K562 (cell line): ENCODE measurements around the gene SH2D4B. TPM values are rescaled to one million over a fixed set of nuclear protein-coding genes. Genes with fewer than 3 reads are reported as not detected.

ENCODE experiments used
- CBX1 ChIP-seq: sonication (generic); IDR thresholded peaks from 2 replicates; pipeline ENCODE4 v1.6.1; 2016; ENCODE audit warnings: antibody characterized with exemption, low read depth, mild to moderate bottlenecking
- CREBBP ChIP-seq: IDR thresholded peaks from one replicate; pipeline ENCODE4 v1.6.1; 2012; ENCODE audit warnings: low read depth, mild to moderate bottlenecking, control low read depth, inconsistent platforms, low read length
- CTBP1 ChIP-seq: fragments of 450-650 bp; IDR thresholded peaks from 2 replicates; pipeline ENCODE4 v1.6.1; 2016; ENCODE audit warnings: borderline replicate concordance
- HDGF ChIP-seq: fragments of 450-650 bp; IDR thresholded peaks from 2 replicates; pipeline ENCODE4 v1.6.1; 2016
- HNRNPK ChIP-seq: fragments of 200-400 bp; formaldehyde crosslinking; IDR thresholded peaks from one replicate; pipeline ENCODE4 v1.6.1; 2018; ENCODE audit warnings: mild to moderate bottlenecking, low read depth, low read length; ENCODE audit not compliant: poor library complexity, severe bottlenecking
- JUN ChIP-seq, 2 experiments: sonication (generic) in 1 of 2; formaldehyde crosslinking in 1 of 2; IDR thresholded peaks; 2 replicates each; pipeline versions ENCODE4 v1.6.1 to v1.8.0; 2012 to 2022; ENCODE audit warnings: borderline replicate concordance in 2 of 2, mild to moderate bottlenecking in 2 of 2, improper control_type of control experiment in 1 of 2, low read depth in 1 of 2, low read length in 1 of 2, missing genetic modification reagents in 1 of 2
- KAT2B ChIP-seq: IDR thresholded peaks from one replicate; pipeline ENCODE4 v1.6.1; 2012; ENCODE audit warnings: low read depth, mild to moderate bottlenecking, control low read depth, inconsistent platforms, low read length, moderate library complexity
- MTA2 ChIP-seq: fragments of 450-650 bp; IDR thresholded peaks from 2 replicates; pipeline ENCODE4 v1.6.1; 2016; ENCODE audit warnings: low read depth
- POLR3G ChIP-seq: IDR thresholded peaks from 2 replicates; pipeline ENCODE4 v1.6.1; 2011; ENCODE audit not compliant: insufficient read length, insufficient replicate concordance; ENCODE audit errors: extremely low read depth
- SMAD2 ChIP-seq: fragments of 150-350 bp; IDR thresholded peaks from 2 replicates; pipeline ENCODE4 v1.6.1; 2014; ENCODE audit warnings: low read depth, mild to moderate bottlenecking, low read length
- SP1 ChIP-seq: sonication (generic); formaldehyde crosslinking; IDR thresholded peaks from 2 replicates; pipeline ENCODE4 v1.8.1; 2022; ENCODE audit warnings: mild to moderate bottlenecking, missing genetic modification reagents
- SRSF7 ChIP-seq: fragments of 200-400 bp; formaldehyde crosslinking; optimal IDR thresholded peaks from 2 replicates; pipeline ENCODE3; 2017; ENCODE audit warnings: mild to moderate bottlenecking, low read depth, low read length
- ZFP30 ChIP-seq: fragments of 250-450 bp; sonication (Bioruptor Pico); IDR thresholded peaks from 2 replicates; pipeline ENCODE4 v1.8.0; 2022; ENCODE audit warnings: moderate library complexity, mild to moderate bottlenecking, inconsistent platforms, borderline replicate concordance
- ZFX ChIP-seq: sonication (generic); formaldehyde crosslinking; IDR thresholded peaks from 2 replicates; pipeline ENCODE4 v1.8.0; 2022; ENCODE audit warnings: mild to moderate bottlenecking, missing genetic modification reagents, moderate library complexity
- ZKSCAN8 ChIP-seq: fragments of 200-800 bp; sonication (Bioruptor generic); IDR thresholded peaks from 2 replicates; pipeline ENCODE4 v1.6.1; 2016; ENCODE audit warnings: missing genetic modification characterization, missing compliant biosample characterization
- ZNF143 ChIP-seq: sonication (generic); formaldehyde crosslinking; IDR thresholded peaks from 2 replicates; pipeline ENCODE4 v1.9.0; 2022; ENCODE audit warnings: mild to moderate bottlenecking, missing genetic modification reagents
- ZNF253 ChIP-seq: fragments of 250-450 bp; sonication (Bioruptor Pico); conservative IDR thresholded peaks from 2 replicates; pipeline ENCODE4 v1.6.1; 2021; ENCODE audit warnings: mild to moderate bottlenecking
- polyA plus RNA-seq, 8 experiments: library from polyadenylated mRNA; depleted of rRNA in 4 of 8; stranded (reverse) in 5 of 8; unstranded in 3 of 8; fragments of >200 nt; fragmentation: Nextera tagmentation in 2 of 8; fragmentation: Illumina TruSeq in 1 of 8; extraction: Ambion mirVana in 2 of 8; extraction: Trizol in 1 of 8; gene quantifications; 2 replicates each; pipeline versions ENCODE4 v1.2.1 to v1.2.3, GENCODE V29; 2011 to 2014; ENCODE audit warnings: inconsistent platforms in 1 of 8, missing spikeins in 1 of 8
- total RNA-seq, 7 experiments: library from RNA; depleted of rRNA in 6 of 7; stranded (reverse); fragments of >200 nt in 6 of 7; fragmentation: Illumina TruSeq in 2 of 7; extraction: Trizol in 2 of 7; gene quantifications; 2 replicates each; pipeline versions ENCODE4 v1.2.1 to v1.2.3, GENCODE V29; 2011 to 2021; ENCODE audit warnings: low replicate concordance in 1 of 7
- TF ChIP-seq, protein P1 (sequence below): fragments of 450-650 bp; formaldehyde crosslinking; IDR thresholded peaks from 2 replicates; pipeline ENCODE4 v1.4.0; 2020; ENCODE audit warnings: mild to moderate bottlenecking, moderate library complexity
- TF ChIP-seq, protein P2 (sequence below): fragments of 450-650 bp; formaldehyde crosslinking; IDR thresholded peaks from 2 replicates; pipeline ENCODE4 v1.4.0; 2022; ENCODE audit warnings: missing genetic modification characterization
- TF ChIP-seq, protein P3 (sequence below): sonication (generic); formaldehyde crosslinking; IDR thresholded peaks from 2 replicates; pipeline ENCODE4 v1.8.0; 2022; ENCODE audit warnings: mild to moderate bottlenecking, low read depth, missing genetic modification reagents
- TF ChIP-seq, protein P4 (sequence below), 2 experiments: IDR thresholded peaks; 2 replicates each; pipeline ENCODE4 v1.6.1; 2012; ENCODE audit warnings: improper control_type of control experiment in 2 of 2, low read depth in 2 of 2, low read length in 2 of 2, borderline replicate concordance in 1 of 2

The SH2D4B gene
- total and polyA plus RNA-seq, 9 of the 15 experiments (the other 6 are each of a cell fraction or from before 2014, with no cell fraction given), result 0.03 to 0.14 (median 0.04) TPM; not detected in 4

DNA sequence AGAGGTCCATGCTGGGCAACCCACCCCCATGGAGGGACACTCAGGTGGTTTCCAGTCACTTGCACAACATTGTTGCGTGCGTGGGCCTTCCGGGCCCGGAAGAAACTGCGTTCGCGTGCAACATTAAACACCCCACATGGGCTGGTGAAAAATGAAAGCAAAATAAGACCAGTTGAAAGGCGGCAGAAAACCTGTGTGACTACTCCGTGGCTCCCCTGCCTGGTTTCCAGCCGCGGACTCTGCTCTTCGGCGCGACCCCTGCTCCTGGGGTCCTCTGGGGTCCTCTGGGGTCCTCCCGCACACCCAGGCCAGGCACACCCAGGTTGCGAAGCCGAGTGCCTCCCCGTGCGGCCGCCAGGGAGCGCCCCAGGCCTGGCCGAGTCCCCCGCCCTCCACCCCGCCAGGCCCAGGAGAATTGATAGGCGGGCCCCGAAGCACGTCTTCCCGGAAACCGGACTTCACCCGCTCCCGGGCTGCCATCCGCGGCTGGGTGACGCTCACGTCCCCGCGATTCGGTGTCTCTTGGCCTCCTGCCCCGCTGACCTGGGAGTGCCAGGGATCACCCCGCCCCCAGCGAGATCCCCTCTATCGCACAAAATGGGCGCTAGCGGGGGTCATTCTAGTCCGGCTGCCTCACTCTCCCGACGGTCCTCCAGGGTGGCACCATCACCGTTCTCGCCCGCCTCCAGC is 1.9 kb upstream of the SH2D4B start (continued):
- TF ChIP-seq, protein P1, sequence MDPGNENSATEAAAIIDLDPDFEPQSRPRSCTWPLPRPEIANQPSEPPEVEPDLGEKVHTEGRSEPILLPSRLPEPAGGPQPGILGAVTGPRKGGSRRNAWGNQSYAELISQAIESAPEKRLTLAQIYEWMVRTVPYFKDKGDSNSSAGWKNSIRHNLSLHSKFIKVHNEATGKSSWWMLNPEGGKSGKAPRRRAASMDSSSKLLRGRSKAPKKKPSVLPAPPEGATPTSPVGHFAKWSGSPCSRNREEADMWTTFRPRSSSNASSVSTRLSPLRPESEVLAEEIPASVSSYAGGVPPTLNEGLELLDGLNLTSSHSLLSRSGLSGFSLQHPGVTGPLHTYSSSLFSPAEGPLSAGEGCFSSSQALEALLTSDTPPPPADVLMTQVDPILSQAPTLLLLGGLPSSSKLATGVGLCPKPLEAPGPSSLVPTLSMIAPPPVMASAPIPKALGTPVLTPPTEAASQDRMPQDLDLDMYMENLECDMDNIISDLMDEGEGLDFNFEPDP, result no peak
- TF ChIP-seq JUN (IDR thresholded peaks at IDR 0.05; ENCODE audit: borderline replicate concordance, low read depth, low read length) (no peak), JUN (CRISPR knock-in tag; IDR thresholded peaks at IDR 0.05; ENCODE audit: borderline replicate concordance) (no peak), ZNF143 (no peak), ZKSCAN8 (CRISPR knock-in tag) (no peak), CREBBP (no peak), HNRNPK (no peak), MTA2 (0 out of 2 replicates have a peak, but pooled peaks have one; percentile 4), SMAD2 (no peak), ZFX (peak; percentile 68), CBX1 (no peak), POLR3G (no peak), SP1 (CRISPR knock-in tag) (no peak), ZFP30 (no peak), KAT2B (no peak), HDGF (no peak), SRSF7 (no peak), ZNF253 (CRISPR knock-in tag) (no peak), CTBP1 (peak; percentile 28; the same call in 1 of the 2 replicates)
- TF ChIP-seq, protein P2, sequence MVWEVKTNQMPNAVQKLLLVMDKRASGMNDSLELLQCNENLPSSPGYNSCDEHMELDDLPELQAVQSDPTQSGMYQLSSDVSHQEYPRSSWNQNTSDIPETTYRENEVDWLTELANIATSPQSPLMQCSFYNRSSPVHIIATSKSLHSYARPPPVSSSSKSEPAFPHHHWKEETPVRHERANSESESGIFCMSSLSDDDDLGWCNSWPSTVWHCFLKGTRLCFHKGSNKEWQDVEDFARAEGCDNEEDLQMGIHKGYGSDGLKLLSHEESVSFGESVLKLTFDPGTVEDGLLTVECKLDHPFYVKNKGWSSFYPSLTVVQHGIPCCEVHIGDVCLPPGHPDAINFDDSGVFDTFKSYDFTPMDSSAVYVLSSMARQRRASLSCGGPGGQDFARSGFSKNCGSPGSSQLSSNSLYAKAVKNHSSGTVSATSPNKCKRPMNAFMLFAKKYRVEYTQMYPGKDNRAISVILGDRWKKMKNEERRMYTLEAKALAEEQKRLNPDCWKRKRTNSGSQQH (CRISPR knock-in tag), result 0 out of 2 replicates have a peak, but pooled peaks have one; percentile 14
- TF ChIP-seq, protein P3, sequence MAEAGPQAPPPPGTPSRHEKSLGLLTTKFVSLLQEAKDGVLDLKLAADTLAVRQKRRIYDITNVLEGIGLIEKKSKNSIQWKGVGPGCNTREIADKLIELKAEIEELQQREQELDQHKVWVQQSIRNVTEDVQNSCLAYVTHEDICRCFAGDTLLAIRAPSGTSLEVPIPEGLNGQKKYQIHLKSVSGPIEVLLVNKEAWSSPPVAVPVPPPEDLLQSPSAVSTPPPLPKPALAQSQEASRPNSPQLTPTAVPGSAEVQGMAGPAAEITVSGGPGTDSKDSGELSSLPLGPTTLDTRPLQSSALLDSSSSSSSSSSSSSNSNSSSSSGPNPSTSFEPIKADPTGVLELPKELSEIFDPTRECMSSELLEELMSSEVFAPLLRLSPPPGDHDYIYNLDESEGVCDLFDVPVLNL, result no peak
- TF ChIP-seq, protein P4, sequence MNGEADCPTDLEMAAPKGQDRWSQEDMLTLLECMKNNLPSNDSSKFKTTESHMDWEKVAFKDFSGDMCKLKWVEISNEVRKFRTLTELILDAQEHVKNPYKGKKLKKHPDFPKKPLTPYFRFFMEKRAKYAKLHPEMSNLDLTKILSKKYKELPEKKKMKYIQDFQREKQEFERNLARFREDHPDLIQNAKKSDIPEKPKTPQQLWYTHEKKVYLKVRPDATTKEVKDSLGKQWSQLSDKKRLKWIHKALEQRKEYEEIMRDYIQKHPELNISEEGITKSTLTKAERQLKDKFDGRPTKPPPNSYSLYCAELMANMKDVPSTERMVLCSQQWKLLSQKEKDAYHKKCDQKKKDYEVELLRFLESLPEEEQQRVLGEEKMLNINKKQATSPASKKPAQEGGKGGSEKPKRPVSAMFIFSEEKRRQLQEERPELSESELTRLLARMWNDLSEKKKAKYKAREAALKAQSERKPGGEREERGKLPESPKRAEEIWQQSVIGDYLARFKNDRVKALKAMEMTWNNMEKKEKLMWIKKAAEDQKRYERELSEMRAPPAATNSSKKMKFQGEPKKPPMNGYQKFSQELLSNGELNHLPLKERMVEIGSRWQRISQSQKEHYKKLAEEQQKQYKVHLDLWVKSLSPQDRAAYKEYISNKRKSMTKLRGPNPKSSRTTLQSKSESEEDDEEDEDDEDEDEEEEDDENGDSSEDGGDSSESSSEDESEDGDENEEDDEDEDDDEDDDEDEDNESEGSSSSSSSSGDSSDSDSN (IDR thresholded peaks at IDR 0.05; ENCODE audit: borderline replicate concordance in 1 of 2, low read depth in 2 of 2, low read length in 2 of 2), result 0 out of 4 replicates have a peak, but pooled peaks of 1 of the 2 experiments have one; percentile 23
